AML-193 (cell line): Measurements from ENCODE around the gene SCLY.
"Not testable (repeated sequence)": the region's sequence is repeated elsewhere in the genome, so short reads cannot be mapped to it uniquely, and the experiment has no call there.

Experiments used
- DNase-seq, 2 experiments: peaks; one replicate each; lab custom pipeline; 2025; lab: John Stamatoyannopoulos, UW

The SCLY gene

DNA sequence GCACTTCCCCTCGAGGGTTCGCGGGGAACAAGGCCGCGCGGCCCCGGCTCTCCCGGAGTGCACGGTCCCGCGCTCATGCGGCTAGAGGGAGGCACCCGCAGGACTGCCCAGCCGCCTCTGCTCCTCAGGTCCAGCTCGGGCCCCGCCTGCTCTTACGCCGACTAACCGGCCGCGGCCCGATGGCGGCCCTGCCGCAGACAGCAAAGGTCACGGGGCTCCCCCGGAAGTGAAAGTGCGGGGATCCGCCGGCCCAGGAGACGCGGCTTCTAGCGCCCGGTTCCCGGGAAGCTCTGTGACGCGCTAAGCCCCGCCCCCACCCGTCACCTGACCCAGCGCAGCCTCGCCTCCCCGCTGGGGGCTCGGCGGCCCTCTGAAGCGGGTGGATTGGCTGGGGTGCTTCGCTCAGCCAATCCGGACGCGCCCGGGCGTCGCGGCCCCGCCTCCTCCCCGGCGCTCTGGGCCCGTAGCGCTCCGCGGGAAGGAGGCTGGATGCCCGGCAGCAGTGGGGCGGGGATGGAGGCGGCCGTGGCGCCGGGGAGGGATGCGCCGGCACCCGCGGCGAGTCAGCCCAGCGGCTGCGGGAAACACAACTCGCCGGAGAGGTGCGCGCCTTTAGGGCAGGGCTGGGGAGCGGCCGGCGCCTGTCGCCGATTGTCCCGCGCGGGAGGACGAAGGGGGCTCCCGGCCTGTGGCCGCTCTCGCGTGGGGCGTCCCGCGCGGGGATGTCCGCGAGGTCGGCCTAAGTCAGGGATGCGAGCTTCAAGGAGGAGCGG lies at the start of gene SCLY:
SCLY (plus strand) TSS at position 460 of the 773 bp plus-strand sequence; CDS start at position 514, 54 bp downstream.
- DNase-seq, result peak; percentile 87 to 88

DNA sequence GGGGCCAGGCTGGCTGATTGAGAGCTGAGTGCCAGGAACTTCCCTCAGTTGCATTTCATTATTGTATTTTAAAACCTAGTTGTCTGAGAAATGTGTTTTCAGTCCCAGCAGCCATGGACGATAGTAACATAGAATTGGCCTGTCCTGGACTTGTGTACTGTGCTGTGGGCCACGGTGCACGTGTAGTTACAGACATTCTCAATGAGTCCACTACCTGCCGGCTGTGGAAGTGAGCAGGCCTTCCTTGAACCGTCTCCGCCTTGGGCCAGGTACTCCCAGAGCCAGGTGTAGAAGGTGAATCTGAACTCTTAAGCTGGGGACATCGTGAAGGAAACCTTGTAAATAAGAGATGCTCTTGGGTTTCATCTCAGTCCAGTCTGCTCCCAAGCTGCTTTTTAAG lies 47.0 kb upstream of the SCLY start:
- no peak for DNase-seq

DNA sequence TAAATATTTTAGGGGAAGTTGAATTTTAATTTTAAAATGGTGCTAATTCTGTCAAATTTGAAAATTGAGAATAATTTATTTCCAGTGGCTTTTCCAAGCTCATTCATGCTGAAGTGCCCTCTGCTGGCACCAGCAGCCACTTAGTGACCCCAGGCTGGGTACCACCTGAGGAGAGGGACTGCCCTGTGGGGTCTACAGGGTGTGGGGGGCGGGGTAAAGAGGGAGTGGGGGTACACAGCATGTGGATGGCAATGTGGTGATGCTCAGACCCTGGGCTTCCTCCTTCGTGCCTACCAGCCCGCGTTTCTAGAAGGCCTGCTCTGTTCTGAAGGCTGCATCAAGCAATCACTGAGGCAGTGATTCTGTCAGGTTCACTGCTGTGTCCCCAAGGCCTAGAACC lies 45.1 kb upstream of the SCLY start:
- DNase-seq, result no peak

DNA sequence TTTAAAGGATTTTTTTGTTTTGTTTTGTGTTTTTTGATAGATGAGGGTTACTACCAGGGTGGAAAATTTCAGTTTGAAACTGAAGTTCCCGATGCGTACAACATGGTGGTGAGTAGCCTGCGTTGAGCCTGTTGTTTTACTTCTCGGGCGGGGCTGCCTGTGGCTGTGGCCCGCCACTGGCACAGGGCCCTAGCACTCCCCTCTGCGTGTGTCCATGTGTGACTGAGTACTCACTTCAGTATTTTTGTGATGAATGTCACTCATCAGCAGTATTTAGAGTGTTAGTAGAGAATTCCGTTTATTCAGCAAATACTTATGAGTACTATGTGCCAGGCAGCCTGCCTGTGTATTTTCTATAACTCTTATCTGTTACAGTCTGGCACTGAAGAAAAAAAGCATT lies 44.3 kb upstream of the SCLY start:
- DNase-seq, result no peak

- DNase-seq, result no peak
These were observed 40.8 kb upstream of the SCLY start for GRCh38 chr2:238019962-238020361.

GRCh38 chr2:238020816-238021215 lies 40.0 kb upstream of the SCLY start:
- DNase-seq, result no peak

GRCh38 chr2:238021327-238021726 lies 39.5 kb upstream of the SCLY start:
- DNase-seq, result no peak

- DNase-seq, result no peak
These were observed 38.1 kb upstream of the SCLY start for GRCh38 chr2:238022594-238023157.

- no peak for DNase-seq
These were observed 37.2 kb upstream of the SCLY start for GRCh38 chr2:238023608-238024007.

- DNase-seq, result no peak
These were observed 35.8 kb upstream of the SCLY start for GRCh38 chr2:238024986-238025385.

DNA sequence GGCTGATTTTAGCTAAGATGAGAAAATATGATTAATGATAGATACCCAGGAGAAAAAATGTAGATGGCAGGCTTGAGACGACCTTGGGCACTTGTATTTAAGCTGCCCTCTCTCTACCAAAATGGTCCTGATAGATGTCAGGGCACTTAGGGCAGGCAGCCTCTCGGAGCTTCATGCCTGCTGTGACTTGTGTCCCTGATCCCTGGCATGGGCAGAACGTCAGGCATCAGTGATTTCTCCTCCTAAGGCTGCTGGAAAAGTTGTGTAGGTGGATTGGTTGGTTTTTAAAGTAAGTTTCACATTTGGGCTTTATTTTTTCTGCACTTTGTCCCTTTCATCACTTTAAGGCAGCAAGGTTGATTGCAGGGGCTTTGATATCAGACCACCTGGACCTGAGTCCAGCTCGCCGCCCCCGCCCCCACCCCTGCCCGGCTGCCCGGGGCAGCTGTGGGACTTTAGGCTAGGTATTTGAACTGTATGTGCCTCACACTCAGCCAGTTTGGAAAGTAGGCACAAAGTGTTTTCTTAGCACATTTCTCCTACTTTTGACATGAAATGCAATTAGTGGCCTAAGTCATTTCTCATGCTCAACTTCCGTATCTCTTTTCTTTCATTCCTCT lies 35.0 kb upstream of the SCLY start:
- no peak for DNase-seq

GRCh38 chr2:238027058-238027457 lies 33.7 kb upstream of the SCLY start:
- no peak for DNase-seq

GRCh38 chr2:238027591-238028415 lies 33.0 kb upstream of the SCLY start:
- no peak for DNase-seq

GRCh38 chr2:238029853-238030252 lies 30.9 kb upstream of the SCLY start:
- no peak for DNase-seq

- no peak for DNase-seq
These were observed 30.2 kb upstream of the SCLY start for GRCh38 chr2:238030422-238031155.

- no peak for DNase-seq
These were observed 29.1 kb upstream of the SCLY start for GRCh38 chr2:238031751-238032150.

- DNase-seq, result no peak
These were observed 28.0 kb upstream of the SCLY start for GRCh38 chr2:238032755-238033337.

DNA sequence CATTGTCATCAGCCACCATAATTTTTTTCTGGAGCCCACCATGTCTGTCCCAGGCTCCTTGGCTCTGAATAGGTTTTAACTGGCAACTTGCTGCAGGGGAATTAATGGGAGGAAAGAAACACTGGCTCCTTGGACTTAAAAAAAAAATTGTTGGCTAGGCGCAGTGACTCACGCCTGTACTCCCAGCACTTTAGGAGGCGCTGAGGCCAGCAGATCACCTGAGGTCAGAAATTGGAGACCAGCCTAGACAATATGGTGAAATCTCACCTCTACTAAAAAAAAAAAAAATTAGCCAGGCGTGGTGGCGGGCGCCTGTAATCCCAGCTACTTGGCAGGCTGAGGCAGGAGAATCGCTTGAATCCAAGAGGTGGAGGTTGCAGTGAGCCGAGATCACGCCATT lies 26.8 kb upstream of the SCLY start:
- DNase-seq, result not testable (repeated sequence)

- DNase-seq, result no peak
These were observed 22.6 kb upstream of the SCLY start for GRCh38 chr2:238038203-238038602.

GRCh38 chr2:238039151-238039550 lies 21.6 kb upstream of the SCLY start:
- no peak for DNase-seq

GRCh38 chr2:238039985-238040384 lies 20.8 kb upstream of the SCLY start:
- no peak for DNase-seq
